Esophagus muscularis mucosa (tissue), 3 donors: Measurements from ENCODE around the gene PCED1B.

ENCODE experiments used
- CTCF ChIP-seq, 3 experiments: fragments of 200-600 bp in 2 of 3; fragments of 450-650 bp in 1 of 3; sonication (generic) in 2 of 3; IDR thresholded peaks; one replicate each; pipeline ENCODE4 v1.5.1; 2017 to 2019; ENCODE audit warnings: antibody characterized with exemption in 3 of 3, mild to moderate bottlenecking in 2 of 3, moderate library complexity in 1 of 3
- POLR2A ChIP-seq: fragments of 450-650 bp; IDR thresholded peaks from one replicate; pipeline ENCODE4 v1.6.1; 2017; ENCODE audit warnings: antibody characterized with exemption, moderate library complexity, mild to moderate bottlenecking, low read depth
- POLR2AphosphoS5 ChIP-seq, 2 donors: sonication (generic); formaldehyde crosslinking; IDR thresholded peaks; one replicate each; pipeline ENCODE4 v1.6.1; 2017; ENCODE audit warnings: antibody characterized with exemption in 2 of 2

- no peak for TF ChIP-seq CTCF (IDR thresholded peaks at IDR 0.05)
- TF ChIP-seq POLR2A: no peak
- TF ChIP-seq POLR2AphosphoS5 (IDR thresholded peaks at IDR 0.05): no peak
These were observed 86.9 kb downstream of the PCED1B start for GRCh38 chr12:47166365-47166764.
